ENCODE data around the gene RAPGEF4.
A peak's percentile ranks its signal among the peaks of the same experiment; 100 is the strongest.

The RAPGEF4 gene

GRCh38 chr2:172970660-172971059, 235.0 kb downstream of the RAPGEF4 start:
- DNase-seq (ENCODE audit: low read depth): no peak

GRCh38 chr2:172972005-172972619, 236.5 kb downstream of the RAPGEF4 start:
- DNase-seq (ENCODE audit: low read depth): peak; percentile 20

- DNase-seq (ENCODE audit: low read depth): no peak
Observed at GRCh38 chr2:172974762-172975161, 239.1 kb downstream of the RAPGEF4 start.

DNA sequence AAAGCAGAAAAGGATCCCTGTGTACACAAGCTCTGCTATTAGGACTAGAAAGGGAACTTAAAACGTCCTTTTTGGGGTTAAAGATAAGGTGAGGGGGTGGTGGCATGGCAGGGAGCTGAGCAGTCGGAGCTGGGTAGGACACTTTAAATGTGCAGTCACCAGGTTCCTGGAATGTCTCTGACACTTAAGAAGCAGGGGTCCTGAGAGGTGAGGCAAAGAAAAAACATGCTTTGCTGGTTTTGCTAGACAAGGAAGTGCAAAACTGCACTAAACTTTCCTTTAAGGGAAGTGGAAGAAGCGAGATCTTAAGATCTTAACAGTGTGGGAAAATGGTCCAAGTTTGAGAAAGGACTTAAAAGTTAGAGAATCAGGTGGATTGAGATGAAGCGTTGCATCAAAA, 240.5 kb downstream of the RAPGEF4 start:
- peak; percentile 12 for DNase-seq (ENCODE audit: low read depth)

DNA sequence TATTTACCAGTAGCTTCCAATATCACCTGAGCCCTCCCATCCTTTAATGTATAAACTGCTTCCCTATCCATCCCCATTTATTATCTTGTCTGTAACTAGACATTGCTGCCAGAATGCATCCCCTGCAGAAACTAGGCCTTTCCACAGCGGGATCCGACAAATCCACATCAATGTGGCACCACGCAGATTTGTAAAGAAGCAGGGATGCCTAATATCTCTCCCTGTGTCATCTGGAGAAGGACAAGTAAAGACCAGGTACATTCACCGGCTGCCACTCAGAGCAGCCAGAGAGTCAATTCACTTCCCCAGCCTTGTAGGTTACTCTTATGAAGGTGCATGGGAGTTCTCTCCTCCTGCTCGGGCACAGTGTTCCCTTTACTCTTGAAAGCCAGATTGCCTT, 241.2 kb downstream of the RAPGEF4 start:
- no peak for DNase-seq (ENCODE audit: low read depth)

- no peak for DNase-seq (ENCODE audit: low read depth)
Observed at GRCh38 chr2:172977270-172978062, 241.8 kb downstream of the RAPGEF4 start.

DNA sequence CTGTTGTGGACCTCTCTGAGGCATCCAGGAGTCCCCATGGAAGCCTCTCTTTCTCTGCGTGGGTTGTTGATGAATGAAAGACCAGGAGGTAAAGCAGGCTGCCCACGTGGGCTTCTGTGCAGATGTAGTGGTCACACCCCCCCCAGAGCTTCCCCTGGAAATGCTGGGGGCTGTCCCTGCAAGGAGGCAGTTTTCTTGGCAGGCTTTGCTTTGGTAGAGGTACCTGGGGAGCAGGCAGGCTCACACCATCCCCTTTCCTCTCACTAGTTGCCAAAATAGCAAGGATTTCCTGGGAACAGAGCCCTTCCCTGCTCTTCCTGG, 242.4 kb downstream of the RAPGEF4 start:
- no peak for DNase-seq (ENCODE audit: low read depth)

DNA sequence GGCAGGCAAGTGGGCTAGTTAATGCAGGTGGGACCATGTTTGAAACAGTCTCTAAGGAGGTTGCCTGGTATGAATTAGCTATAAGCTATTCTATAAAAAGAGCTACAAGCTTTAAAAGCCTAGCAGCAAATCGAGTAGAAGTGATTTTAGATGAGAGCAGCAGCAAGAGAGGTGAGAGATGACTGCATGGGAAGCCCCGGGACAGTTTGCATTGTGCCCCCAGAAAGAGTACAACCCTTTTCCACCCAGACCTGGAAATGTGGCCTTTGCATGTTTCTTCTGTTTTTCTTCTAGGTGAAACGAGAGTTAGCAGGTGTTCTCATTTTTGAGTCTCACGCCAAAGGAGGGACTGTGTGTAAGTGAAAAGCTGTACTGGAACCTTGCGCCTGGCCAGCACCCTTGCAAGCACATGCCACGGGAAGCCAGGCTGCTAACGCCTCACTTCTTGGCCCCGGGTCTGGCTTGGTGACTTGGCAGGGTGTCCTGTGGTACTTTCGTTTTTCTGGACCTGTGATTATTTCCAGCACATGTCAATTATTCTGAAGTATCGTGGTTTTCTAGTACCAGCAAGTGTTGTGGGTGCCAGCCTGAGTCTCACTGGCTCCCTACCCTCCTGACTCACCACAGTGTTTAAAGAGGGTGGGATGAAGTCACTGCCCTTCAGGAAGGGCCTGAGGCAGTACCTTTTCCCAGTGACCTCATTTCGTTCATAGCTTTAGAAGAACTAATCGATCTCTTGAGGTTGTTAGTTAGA, 249.7 kb downstream of the RAPGEF4 start:
- no peak for DNase-seq (ENCODE audit: low read depth)

DNA sequence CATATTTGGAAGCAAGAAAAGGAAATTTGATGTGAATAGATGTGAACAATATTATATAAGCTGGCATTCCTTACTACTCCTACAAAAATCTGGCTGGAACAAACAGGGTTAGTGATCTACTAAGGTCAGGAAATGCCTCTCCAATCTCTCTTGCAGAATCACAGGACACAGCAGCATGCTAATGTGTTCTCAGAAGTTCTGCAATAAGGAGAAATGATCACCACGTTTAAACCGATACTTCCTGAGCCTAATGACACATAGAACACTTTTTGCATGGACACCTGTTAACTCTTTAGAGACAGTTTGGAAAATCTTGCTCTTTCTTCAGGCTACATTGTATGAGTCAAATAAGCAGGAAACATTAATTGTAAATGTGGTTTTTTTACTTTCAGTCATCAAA, 250.4 kb downstream of the RAPGEF4 start:
- DNase-seq (ENCODE audit: low read depth): no peak

GRCh38 chr2:172988728-172989127, 253.1 kb downstream of the RAPGEF4 start:
- DNase-seq (ENCODE audit: low read depth): no peak

- DNase-seq (ENCODE audit: low read depth): no peak
Observed at GRCh38 chr2:172991031-172991430, 255.4 kb downstream of the RAPGEF4 start.

DNA sequence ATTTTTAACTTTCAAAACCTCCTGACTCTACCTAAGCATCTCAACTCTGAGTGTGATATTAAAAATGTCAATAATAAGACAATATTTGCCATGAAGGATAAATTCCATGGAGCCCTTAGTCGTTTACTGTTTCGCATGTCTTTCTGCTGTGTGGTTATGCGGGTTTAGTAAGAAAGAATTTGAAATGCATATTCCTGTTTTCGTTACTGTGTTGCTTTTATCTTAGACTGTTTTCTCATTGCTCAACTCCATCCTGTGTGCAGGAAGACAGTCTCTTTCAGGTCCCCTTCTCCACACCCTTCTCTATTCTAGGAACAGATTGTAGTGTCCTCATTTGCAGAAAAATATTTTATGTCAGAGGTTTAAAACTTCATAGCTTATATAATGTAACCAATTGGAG, 257.5 kb downstream of the RAPGEF4 start:
- DNase-seq (ENCODE audit: low read depth): no peak

DNA sequence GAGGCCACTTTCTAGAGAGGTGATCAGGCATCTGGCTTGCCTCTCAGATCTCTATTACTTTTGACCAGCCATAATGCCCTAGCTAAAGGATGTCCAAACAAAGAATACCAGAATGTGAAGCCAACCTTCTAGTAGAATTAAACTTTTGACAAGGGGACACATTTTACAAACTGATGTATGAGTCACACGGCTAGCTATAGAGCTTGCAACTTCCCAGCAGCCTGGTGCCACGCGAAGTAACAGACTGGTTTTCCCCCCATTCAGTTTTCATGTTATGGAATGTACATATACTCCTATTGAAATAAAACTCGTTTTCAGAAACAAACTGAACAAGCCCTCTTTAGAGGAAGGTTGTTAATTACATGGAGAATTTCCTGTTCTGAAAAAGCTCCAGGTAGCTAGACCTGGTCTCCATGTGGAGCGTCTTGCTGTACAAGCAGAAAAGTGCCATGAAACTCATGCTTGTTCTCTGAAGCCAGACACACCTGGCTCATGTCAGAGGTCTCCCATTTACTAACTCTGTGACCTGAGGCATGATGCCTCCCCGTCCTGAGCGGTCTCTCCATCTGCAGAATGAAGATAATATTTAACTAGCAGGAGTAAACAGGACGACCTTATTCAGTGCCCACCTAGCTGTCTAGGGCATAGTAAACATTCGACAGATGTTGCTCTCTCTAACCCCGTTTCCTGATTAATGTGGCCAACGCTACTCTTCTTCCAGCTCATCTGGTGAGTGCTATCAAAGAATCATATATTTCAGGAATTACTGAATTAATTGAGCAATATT, 258.5 kb downstream of the RAPGEF4 start:
- no peak for DNase-seq (ENCODE audit: low read depth)

DNA sequence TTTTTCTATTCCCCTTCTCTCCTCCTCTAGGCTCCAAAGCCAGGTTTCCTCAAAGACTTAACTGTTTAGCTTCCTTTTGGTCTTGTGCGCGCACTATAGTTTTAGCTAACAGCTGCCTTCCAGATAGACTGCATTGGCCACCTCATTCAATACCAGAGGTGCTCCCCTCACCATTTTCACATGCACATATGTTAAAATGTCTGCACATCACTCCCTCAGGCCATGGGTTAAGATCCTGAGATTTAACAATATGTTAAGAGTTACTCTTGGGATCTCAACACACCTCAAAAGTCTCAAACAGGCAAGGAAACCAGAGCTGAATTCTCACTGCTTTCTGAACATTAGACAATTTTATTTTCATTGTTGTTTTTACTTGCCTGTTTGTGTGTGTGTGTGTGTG, 259.2 kb downstream of the RAPGEF4 start:
- DNase-seq (ENCODE audit: low read depth): no peak

GRCh38 chr2:172995323-172996244, 259.9 kb downstream of the RAPGEF4 start:
- DNase-seq (ENCODE audit: low read depth): no peak

DNA sequence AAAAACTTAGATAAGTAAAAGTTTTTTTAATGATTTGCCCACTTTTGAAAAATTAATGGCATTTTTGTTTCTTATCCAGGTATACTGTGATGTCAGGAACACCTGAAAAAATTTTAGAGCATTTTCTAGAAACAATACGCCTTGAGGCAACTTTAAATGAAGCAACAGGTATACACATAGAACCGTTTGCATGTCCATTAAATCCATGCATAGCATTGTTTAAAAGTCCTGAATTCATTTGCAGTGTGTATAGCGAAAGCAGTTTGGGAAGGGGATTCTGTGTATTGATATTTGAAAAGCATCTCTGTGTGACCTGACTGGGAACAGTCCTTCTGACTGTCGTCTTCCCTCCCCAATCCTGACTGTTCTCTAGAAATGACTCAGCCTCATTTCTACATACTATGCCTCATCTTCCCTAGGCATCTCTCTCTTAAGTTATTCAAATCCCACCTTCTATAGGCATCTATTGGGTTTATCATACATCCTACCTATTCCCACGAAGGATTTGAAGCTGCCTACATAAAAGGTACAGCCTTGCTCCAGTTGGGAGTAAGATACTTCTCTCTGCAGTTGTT, 260.8 kb downstream of the RAPGEF4 start:
- DNase-seq (ENCODE audit: low read depth): no peak

DNA sequence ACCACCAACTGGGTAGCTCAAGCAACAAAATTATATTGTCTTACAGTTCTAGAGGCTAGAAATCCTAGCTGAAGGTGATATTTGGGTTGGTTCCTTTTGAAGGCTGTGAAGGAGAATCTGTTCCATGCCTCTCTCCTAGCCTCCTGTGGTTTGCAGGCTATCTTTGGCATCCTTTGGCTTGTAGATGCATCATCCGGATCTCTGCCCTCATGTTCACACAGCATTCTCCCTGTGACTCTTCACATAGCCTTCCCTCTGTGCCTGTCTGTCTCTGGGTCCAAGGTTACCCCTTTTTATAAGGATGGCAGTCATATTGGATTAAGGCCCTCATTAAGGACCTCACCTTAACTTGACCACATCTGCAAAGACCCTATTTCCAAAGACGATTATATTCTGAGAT, 261.4 kb downstream of the RAPGEF4 start:
- no peak for DNase-seq (ENCODE audit: low read depth)

DNA sequence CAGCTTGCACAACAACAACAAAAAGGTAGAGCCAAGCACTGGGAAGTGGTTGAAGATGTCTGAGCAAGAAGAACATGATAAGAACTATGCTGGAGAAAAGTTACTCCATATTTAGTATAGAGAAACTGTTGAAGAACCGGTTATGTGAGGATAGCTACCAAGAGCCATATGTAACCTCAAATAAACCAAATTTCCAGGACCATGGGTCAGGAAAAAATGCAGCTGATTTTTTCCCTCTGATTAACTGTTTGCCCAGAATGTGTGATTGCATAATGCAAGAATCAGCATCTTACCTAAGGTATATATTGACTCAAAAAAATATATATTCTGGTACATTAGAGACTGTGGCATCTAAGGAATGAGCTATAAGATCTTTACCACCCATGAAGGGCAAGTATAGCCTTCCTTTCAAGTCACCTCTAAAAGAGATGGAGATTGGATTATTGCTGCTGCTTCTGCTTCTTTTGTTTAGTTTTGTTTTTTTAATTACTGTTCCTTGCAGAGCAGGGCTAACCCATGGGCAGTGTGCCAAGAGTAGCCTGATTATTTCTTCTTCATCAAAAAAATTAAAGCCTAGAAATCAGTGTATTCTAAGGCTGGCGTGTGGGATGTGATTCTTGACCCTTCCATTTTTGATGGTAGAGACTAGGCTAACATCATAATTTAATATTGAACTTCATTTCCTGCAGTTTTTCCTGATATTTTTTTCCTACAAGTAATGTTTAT, 263.1 kb downstream of the RAPGEF4 start:
- DNase-seq (ENCODE audit: low read depth): no peak

DNA sequence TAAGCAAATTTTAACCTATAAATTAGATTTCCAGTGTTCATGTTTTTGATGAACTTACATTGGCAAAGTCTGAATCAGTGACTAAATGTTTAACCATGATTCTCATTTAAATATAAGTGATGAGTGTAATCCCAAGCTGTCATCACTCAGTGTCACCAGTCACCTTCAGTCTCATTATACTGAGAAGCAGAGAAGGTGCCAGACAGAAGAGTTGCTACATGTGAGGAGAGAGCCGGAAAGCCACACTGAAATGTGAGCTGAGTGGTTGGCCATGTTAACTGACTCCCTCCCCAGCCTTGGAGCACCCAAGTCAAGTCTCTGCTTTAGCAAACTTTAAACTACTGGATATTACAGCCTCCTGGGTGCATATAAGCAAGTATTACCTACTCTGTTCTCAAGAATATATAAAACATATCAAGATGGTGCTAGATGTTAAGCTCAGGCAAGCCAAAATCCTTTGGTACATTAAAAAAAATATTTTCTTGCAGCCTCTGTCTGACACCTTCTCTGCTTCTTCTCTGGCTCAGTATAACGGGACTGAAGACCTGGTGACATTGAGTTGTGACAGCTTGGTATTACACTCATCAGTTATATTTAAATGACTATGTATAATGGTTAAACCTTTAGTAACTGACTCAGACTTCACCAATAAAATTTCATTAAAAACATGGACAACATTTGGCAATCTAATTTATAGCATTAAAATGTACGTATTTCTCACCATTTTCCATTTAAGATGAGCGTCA, 264.2 kb downstream of the RAPGEF4 start:
- no peak for DNase-seq (ENCODE audit: low read depth)

Measured in CMK (cell line).